Adrenal gland (tissue), 5 donors: ENCODE data around the gene SLC8B1.

Experiments
- CTCF ChIP-seq, 6 experiments: fragments of 450-650 bp in 4 of 6; fragments of 200-600 bp in 2 of 6; sonication (generic) in 1 of 6; IDR thresholded peaks; 1 replicate in 5 of 6; 2 replicates in 1 of 6; pipeline versions ENCODE4 v1.5.1 to v1.8.0; 2016 to 2021; ENCODE audit warnings: antibody characterized with exemption in 6 of 6, mild to moderate bottlenecking in 2 of 6, moderate library complexity in 1 of 6
- POLR2A ChIP-seq, 2 donors: fragments of 450-650 bp; IDR thresholded peaks; one replicate each; pipeline ENCODE4 v1.6.1; 2017; ENCODE audit warnings: antibody characterized with exemption in 2 of 2, mild to moderate bottlenecking in 2 of 2, moderate library complexity in 1 of 2
- donor health status: DM: no; HTN: no; CAD: no.

DNA sequence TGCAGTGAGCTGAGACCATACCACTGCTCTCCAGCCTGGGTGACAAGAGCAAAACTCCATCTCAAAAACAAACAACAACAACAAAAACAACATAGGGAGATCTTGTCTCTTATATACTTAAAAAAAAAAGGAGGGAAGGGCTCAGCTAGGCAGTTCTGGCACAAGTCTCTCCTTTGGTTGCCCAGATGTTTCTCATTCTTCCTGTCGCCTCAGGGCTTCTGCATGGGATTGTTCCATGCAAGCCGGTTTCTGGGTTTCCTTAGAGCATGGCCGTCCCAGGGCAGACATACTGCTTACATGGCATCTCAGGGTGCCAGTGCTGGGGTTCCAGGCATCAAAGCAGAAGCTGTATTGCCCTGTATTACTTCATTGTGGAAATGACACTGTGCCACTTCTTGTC, 5.2 kb upstream of the SLC8B1 start:
- TF ChIP-seq POLR2A (IDR thresholded peaks at IDR 0.05) (no peak), CTCF (IDR thresholded peaks at IDR 0.05) (no peak)
